Left lung (tissue), 10 donors: ENCODE data around the gene CNPY1. TPM values are rescaled to one million over a fixed set of nuclear protein-coding genes. Genes with fewer than 3 reads are reported as not detected.

ENCODE experiments used
- ATAC-seq: fragments of 200-7000 bp; cut with Tn5 transposase; one replicate; pipeline ENCODE4 v1.9.1; 2020; ENCODE audit warnings: moderate library complexity
- DNase-seq, 4 donors: peaks; one replicate each; pipeline ENCODE4 v3.0.0-alpha.2; 2013 to 2020
- H3K27ac ChIP-seq, 2 donors: fragments of 200-600 bp; sonication (generic) in 1 of 2; one replicate each; pipeline versions ENCODE4 v1.5.0 to v1.8.0; 2020 to 2021
- H3K27me3 ChIP-seq, 2 donors: fragments of 200-600 bp; sonication (generic) in 1 of 2; one replicate each; pipeline versions ENCODE4 v1.5.0 to v1.8.0; 2020 to 2021
- H3K36me3 ChIP-seq, 2 donors: fragments of 200-600 bp; sonication (generic) in 1 of 2; one replicate each; pipeline versions ENCODE4 v1.5.0 to v1.8.0; 2020 to 2021
- H3K4me1 ChIP-seq, 2 donors: fragments of 200-600 bp; one replicate each; pipeline ENCODE4 v1.8.0; 2021
- H3K4me3 ChIP-seq, 2 donors: fragments of 200-600 bp; sonication (generic) in 1 of 2; one replicate each; pipeline versions ENCODE4 v1.5.0 to v1.8.0; 2020 to 2021; ENCODE audit warnings: mild to moderate bottlenecking in 1 of 2
- H3K9me3 ChIP-seq, 2 donors: fragments of 200-600 bp; sonication (generic) in 1 of 2; one replicate each; pipeline versions ENCODE4 v1.5.0 to v1.8.0; 2020 to 2021
- CTCF ChIP-seq, 2 donors: fragments of 200-600 bp; sonication (generic) in 1 of 2; IDR thresholded peaks; one replicate each; pipeline versions ENCODE4 v1.5.0 to v1.8.0; 2021; ENCODE audit warnings: antibody characterized with exemption in 2 of 2
- intact Hi-C, 2 donors: fragments of 100-400 bp; cut with DNase I; formaldehyde crosslinking; loops; one replicate each; pipeline versions ENCODE4 v1.11.2 to v1.14.2; 2022
- polyA plus RNA-seq, 6 donors: library from polyadenylated mRNA; unstranded; fragments of 120-200 nt; gene quantifications; one replicate each; pipeline ENCODE4 v1.2.1, GENCODE V29; 2013; ENCODE audit not compliant: insufficient read length in 6 of 6
- total RNA-seq, 2 donors: library from RNA; stranded (reverse); fragmentation: NEBNext Ultra II Directional; extraction: Animal tissue kit (Norgen Biotek cat#: 25700); gene quantifications; one replicate each; pipeline ENCODE4 v1.2.1, GENCODE V29; 2021
- donor health status: DM: no; HTN: yes; CAD: no.
- donor health status: DM: no; HTN: no; CAD: no.

The CNPY1 gene
- total and polyA plus RNA-seq, 8 donors: not detected

- Histone ChIP-seq H3K4me1 (peaks cover 0 to 18% of the 10 kb centered on the region in 2 donors), H3K36me3 (no peaks in the 10 kb centered on the region), H3K27ac (no peak overlapping the region), H3K4me3 (no peak overlapping the region), H3K27me3 (peaks cover 0 to 93% of the 10 kb centered on the region in 2 donors), H3K9me3 (no peaks in the 10 kb centered on the region)
- DNase-seq: peak in 1 of 4 donors; percentile 24
- no peak for TF ChIP-seq CTCF (IDR thresholded peaks at IDR 0.05)
- intact Hi-C loops: no loop called here
- no peak for ATAC-seq
Observed at GRCh38 chr7:155488483-155489127, 57.8 kb downstream of the CNPY1 start.

GRCh38 chr7:155487509-155488482 lies 58.6 kb downstream of the CNPY1 start:
- H3K9me3 ChIP-seq: no peaks in the 10 kb centered on the region
- H3K27me3 ChIP-seq: peaks cover 0 to 93% of the 10 kb centered on the region in 2 donors
- TF ChIP-seq CTCF (IDR thresholded peaks at IDR 0.05): no peak
- no peak overlapping the region for H3K27ac ChIP-seq
- ATAC-seq: no peak
- H3K36me3 ChIP-seq: no peaks in the 10 kb centered on the region
- peaks cover 0 to 18% of the 10 kb centered on the region in 2 donors for H3K4me1 ChIP-seq
- intact Hi-C loops: no loop called here
- no peak overlapping the region for H3K4me3 ChIP-seq
- peak in 1 of 4 donors; percentile 68 for DNase-seq

- intact Hi-C loops: no loop called here
- Histone ChIP-seq H3K4me3 (no peak overlapping the region), H3K27ac (no peak overlapping the region), H3K27me3 (peaks cover 3 to 93% of the 10 kb centered on the region in 2 donors), H3K4me1 (peaks cover 0 to 18% of the 10 kb centered on the region in 2 donors), H3K36me3 (no peaks in the 10 kb centered on the region), H3K9me3 (no peaks in the 10 kb centered on the region)
- DNase-seq (no peak), ATAC-seq (no peak)
- no peak for TF ChIP-seq CTCF (IDR thresholded peaks at IDR 0.05)
Observed at GRCh38 chr7:155486783-155487508, 59.4 kb downstream of the CNPY1 start.

GRCh38 chr7:155484483-155485399 lies 61.6 kb downstream of the CNPY1 start:
- Histone ChIP-seq H3K27me3 (peaks cover 5 to 92% of the 10 kb centered on the region in 2 donors), H3K36me3 (no peaks in the 10 kb centered on the region), H3K4me1 (peaks cover 0 to under 1% of the 10 kb centered on the region in 2 donors), H3K4me3 (no peak overlapping the region), H3K27ac (no peak overlapping the region), H3K9me3 (no peaks in the 10 kb centered on the region)
- no peak for DNase-seq
- ATAC-seq: no peak
- intact Hi-C loops: no loop called here
- no peak for TF ChIP-seq CTCF (IDR thresholded peaks at IDR 0.05)
